Transverse colon (tissue), 4 donors: ENCODE data around the gene SPTBN1.

Source experiments
- CTCF ChIP-seq, 5 experiments: fragments of 200-600 bp in 3 of 5; fragments of 450-650 bp in 2 of 5; sonication (generic) in 3 of 5; IDR thresholded peaks; 1 replicate in 2 of 5; 2 replicates in 3 of 5; pipeline ENCODE4 v1.5.1; 2016 to 2017; ENCODE audit warnings: antibody characterized with exemption in 5 of 5, inconsistent platforms in 3 of 5, mild to moderate bottlenecking in 2 of 5, moderate library complexity in 1 of 5
- EP300 ChIP-seq: sonication (generic); formaldehyde crosslinking; IDR thresholded peaks from one replicate; pipeline ENCODE4 v1.6.1; 2017; ENCODE audit warnings: antibody characterized with exemption, low read depth
- POLR2AphosphoS5 ChIP-seq, 3 donors: sonication (generic); formaldehyde crosslinking; IDR thresholded peaks; one replicate each; pipeline ENCODE4 v1.6.1; 2016; ENCODE audit warnings: antibody characterized with exemption in 3 of 3

- TF ChIP-seq CTCF (IDR thresholded peaks at IDR 0.05) (no peak), POLR2AphosphoS5 (IDR thresholded peaks at IDR 0.05) (no peak), EP300 (no peak)
These were observed 11.6 kb upstream of the SPTBN1 start for GRCh38 chr2:54444503-54444902.
